Upper lobe of left lung (tissue), 6 donors: Measurements from ENCODE around the gene MED13L. TPM values are rescaled to one million over a fixed set of nuclear protein-coding genes. Genes with fewer than 3 reads are reported as not detected.

Source experiments
- ATAC-seq, 2 donors: fragments of 200-7000 bp; cut with Tn5 transposase; one replicate each; pipeline ENCODE4 v1.9.1; 2022; ENCODE audit warnings: mild to moderate bottlenecking in 2 of 2, moderate library complexity in 2 of 2; ENCODE audit not compliant: low FRiP score in 2 of 2
- DNase-seq, 2 donors: peaks; one replicate each; pipeline ENCODE4 v3.0.0-alpha.2; 2019 to 2020
- H3K27ac ChIP-seq, 4 donors: fragments of 200-600 bp; sonication (generic); one replicate each; pipeline ENCODE4 v1.5.1; 2016 to 2019
- H3K27me3 ChIP-seq, 4 donors: fragments of 200-600 bp; sonication (generic); one replicate each; pipeline ENCODE4 v1.5.1; 2017 to 2019
- H3K36me3 ChIP-seq, 4 donors: fragments of 200-600 bp; sonication (generic); one replicate each; pipeline ENCODE4 v1.5.1; 2016 to 2019
- H3K4me1 ChIP-seq, 4 donors: fragments of 200-600 bp; sonication (generic); one replicate each; pipeline ENCODE4 v1.5.1; 2018 to 2019
- H3K4me3 ChIP-seq, 4 donors: fragments of 200-600 bp; sonication (generic); one replicate each; pipeline ENCODE4 v1.5.1; 2017 to 2019; ENCODE audit warnings: mild to moderate bottlenecking in 2 of 4, moderate library complexity in 1 of 4
- H3K9me3 ChIP-seq, 4 donors: fragments of 200-600 bp; sonication (generic); one replicate each; pipeline ENCODE4 v1.5.1; 2018 to 2019
- EP300 ChIP-seq, 4 donors: sonication (generic); formaldehyde crosslinking; IDR thresholded peaks; one replicate each; pipeline ENCODE4 v1.5.1; 2017; ENCODE audit warnings: antibody characterized with exemption in 4 of 4, control low read depth in 2 of 4
- POLR2A ChIP-seq, 4 donors: fragments of 450-650 bp; IDR thresholded peaks; one replicate each; pipeline ENCODE4 v1.5.1; 2016 to 2017; ENCODE audit warnings: antibody characterized with exemption in 4 of 4, mild to moderate bottlenecking in 2 of 4
- POLR2AphosphoS5 ChIP-seq, 2 donors: sonication (generic); formaldehyde crosslinking; IDR thresholded peaks; one replicate each; pipeline ENCODE4 v1.5.1; 2017; ENCODE audit warnings: antibody characterized with exemption in 2 of 2
- WGBS, 2 donors: methylation state at CpG; one replicate each; pipeline ENCODE4 v1.1.5; 2017 to 2018; 5-methylcytosine and 5-hydroxymethylcytosine counted together
- total RNA-seq, 6 donors: library from RNA; depleted of rRNA in 4 of 6; stranded (reverse); fragments of >200 nt in 4 of 6; gene quantifications; one replicate each; pipeline versions ENCODE4 v1.1.0 to v1.2.1, GENCODE V29; 2016 to 2021
- TF ChIP-seq, protein P1 (sequence below), 6 experiments: fragments of 450-650 bp in 4 of 6; fragments of 200-600 bp in 2 of 6; sonication (generic) in 2 of 6; IDR thresholded peaks; one replicate each; pipeline ENCODE4 v1.5.1; 2016 to 2019; ENCODE audit warnings: antibody characterized with exemption in 6 of 6
- donor health status: DM: no; HTN: no; CAD: no; lungs with moderate emphysema.
- donor health status: DM: no; HTN: yes; CAD: no; lungs with severe emphysema.

Gene MED13L
- total RNA-seq, 6 donors from 2014 or later: 96.6 to 178 (median 124) TPM

GRCh38 chr12:116266631-116267349 is 10.7 kb downstream of the MED13L start:
- H3K4me3 ChIP-seq: no peak overlapping the region
- no peak overlapping the region for H3K27ac ChIP-seq
- TF ChIP-seq POLR2A (IDR thresholded peaks at IDR 0.05): no peak
- no peak for TF ChIP-seq POLR2AphosphoS5 (IDR thresholded peaks at IDR 0.05)
- TF ChIP-seq EP300 (IDR thresholded peaks at IDR 0.05): no peak
- TF ChIP-seq, protein P1, sequence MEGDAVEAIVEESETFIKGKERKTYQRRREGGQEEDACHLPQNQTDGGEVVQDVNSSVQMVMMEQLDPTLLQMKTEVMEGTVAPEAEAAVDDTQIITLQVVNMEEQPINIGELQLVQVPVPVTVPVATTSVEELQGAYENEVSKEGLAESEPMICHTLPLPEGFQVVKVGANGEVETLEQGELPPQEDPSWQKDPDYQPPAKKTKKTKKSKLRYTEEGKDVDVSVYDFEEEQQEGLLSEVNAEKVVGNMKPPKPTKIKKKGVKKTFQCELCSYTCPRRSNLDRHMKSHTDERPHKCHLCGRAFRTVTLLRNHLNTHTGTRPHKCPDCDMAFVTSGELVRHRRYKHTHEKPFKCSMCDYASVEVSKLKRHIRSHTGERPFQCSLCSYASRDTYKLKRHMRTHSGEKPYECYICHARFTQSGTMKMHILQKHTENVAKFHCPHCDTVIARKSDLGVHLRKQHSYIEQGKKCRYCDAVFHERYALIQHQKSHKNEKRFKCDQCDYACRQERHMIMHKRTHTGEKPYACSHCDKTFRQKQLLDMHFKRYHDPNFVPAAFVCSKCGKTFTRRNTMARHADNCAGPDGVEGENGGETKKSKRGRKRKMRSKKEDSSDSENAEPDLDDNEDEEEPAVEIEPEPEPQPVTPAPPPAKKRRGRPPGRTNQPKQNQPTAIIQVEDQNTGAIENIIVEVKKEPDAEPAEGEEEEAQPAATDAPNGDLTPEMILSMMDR (IDR thresholded peaks at IDR 0.05): no peak
- H3K27me3 ChIP-seq: no peaks in the 10 kb centered on the region
- no peak for ATAC-seq
- DNase-seq: no peak
- WGBS, 2 donors: 52 to 53% methylated on average over 6 of the region's 6 CpGs
- H3K9me3 ChIP-seq: no peaks in the 10 kb centered on the region
- H3K4me1 ChIP-seq: peaks cover 45 to 72% (median 51%) of the 10 kb centered on the region in 4 donors
- H3K36me3 ChIP-seq: no peaks in the 10 kb centered on the region

DNA sequence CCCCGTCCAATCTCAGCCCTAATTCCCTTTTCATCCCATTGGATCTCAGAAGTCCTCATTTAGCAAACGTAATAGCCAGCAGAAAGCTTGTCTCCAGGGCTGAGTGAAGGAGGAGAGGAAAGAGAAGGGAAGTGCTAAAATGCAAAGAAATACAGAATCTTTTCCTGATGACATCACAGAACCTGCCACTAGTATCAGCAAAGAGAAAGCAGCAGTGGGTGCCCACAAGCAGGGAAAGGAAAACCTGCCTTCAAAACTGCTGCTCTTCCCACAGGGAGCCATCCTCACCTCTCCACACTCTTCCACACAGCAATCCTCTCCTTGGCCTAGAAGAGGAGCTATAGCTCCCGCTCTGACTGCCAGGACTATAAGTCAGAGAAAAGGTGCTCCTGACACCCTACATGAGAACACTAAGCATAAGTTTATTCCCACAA is 11.3 kb downstream of the MED13L start:
- Histone ChIP-seq H3K27ac (no peak overlapping the region), H3K27me3 (no peaks in the 10 kb centered on the region), H3K36me3 (no peaks in the 10 kb centered on the region), H3K9me3 (no peaks in the 10 kb centered on the region), H3K4me3 (no peak overlapping the region), H3K4me1 (peaks cover 45 to 79% (median 53%) of the 10 kb centered on the region in 4 donors)
- TF ChIP-seq POLR2AphosphoS5 (IDR thresholded peaks at IDR 0.05): no peak
- no peak for TF ChIP-seq EP300 (IDR thresholded peaks at IDR 0.05)
- TF ChIP-seq, protein P1 (IDR thresholded peaks at IDR 0.05): no peak
- TF ChIP-seq POLR2A (IDR thresholded peaks at IDR 0.05): no peak
- ATAC-seq (no peak), DNase-seq (no peak)
- WGBS, 2 donors: 63 to 72% methylated on average over 3 of the region's 3 CpGs

DNA sequence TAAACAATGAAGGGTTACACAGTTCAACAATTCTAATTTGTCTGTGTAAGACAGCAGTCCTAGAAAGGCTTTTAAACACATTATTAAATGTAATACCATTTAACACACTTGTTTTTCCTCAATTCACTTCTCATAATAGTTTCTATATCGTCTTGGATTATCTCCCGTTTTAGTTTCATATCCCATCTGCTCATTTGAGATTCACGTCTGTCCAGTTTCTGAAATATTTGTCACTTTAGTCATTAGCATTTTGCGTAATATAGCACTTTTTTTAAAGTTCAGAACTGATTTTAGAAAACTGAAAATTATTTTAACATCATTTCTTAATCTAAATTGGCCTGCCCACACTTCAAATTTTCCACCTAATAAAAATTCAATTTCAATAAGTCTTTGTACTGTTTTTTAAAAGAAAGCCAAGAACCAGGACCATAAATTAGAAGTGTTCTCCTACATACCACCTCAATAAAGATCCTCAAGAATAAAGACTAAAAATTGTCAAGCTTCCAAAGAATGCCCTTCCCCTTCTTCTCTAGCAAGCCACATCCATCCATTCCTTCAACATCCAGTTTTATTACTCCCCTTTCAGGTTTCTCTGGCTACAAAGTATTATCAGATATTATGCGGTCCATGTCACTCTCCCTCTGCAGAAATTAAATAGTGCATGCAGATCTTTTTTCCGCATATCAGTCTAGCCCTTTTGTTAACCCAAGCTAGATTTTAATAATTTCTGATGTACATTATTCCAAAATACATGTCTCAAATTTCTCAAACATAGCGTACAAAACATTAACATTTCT is 11.9 kb downstream of the MED13L start:
- DNase-seq (no peak), ATAC-seq (no peak)
- no peak overlapping the region for H3K4me3 ChIP-seq
- TF ChIP-seq POLR2AphosphoS5 (IDR thresholded peaks at IDR 0.05) (no peak), EP300 (IDR thresholded peaks at IDR 0.05) (no peak), POLR2A (IDR thresholded peaks at IDR 0.05) (no peak)
- TF ChIP-seq, protein P1 (IDR thresholded peaks at IDR 0.05): no peak
- 72 to 82% methylated on average over 7 of the region's 7 CpGs for WGBS, 2 donors
- no peaks in the 10 kb centered on the region for H3K27me3 ChIP-seq
- no peak overlapping the region for H3K27ac ChIP-seq
- peaks cover 45 to 84% (median 53%) of the 10 kb centered on the region in 4 donors for H3K4me1 ChIP-seq
- no peaks in the 10 kb centered on the region for H3K36me3 ChIP-seq
- H3K9me3 ChIP-seq: no peaks in the 10 kb centered on the region

GRCh38 chr12:116264525-116265070 is 12.9 kb downstream of the MED13L start:
- Histone ChIP-seq H3K9me3 (no peaks in the 10 kb centered on the region), H3K27ac (no peak overlapping the region), H3K27me3 (no peaks in the 10 kb centered on the region), H3K4me3 (no peak overlapping the region), H3K4me1 (peaks cover 47 to 91% (median 56%) of the 10 kb centered on the region in 4 donors), H3K36me3 (no peaks in the 10 kb centered on the region)
- ATAC-seq (no peak), DNase-seq (no peak)
- TF ChIP-seq POLR2A (IDR thresholded peaks at IDR 0.05) (no peak), POLR2AphosphoS5 (IDR thresholded peaks at IDR 0.05) (no peak), EP300 (IDR thresholded peaks at IDR 0.05) (no peak)
- TF ChIP-seq, protein P1 (IDR thresholded peaks at IDR 0.05): no peak
- 69 to 76% methylated on average over 2 of the region's 2 CpGs for WGBS, 2 donors
